GM21786 (cell line): ENCODE measurements around the gene DTNA.

ENCODE experiments used
- ATAC-seq: cut with Tn5 transposase; IDR thresholded peaks from one replicate; pipeline ENCODE4 v1.9.1; 2021; ENCODE audit not compliant: unreplicated experiment

Gene DTNA

DNA sequence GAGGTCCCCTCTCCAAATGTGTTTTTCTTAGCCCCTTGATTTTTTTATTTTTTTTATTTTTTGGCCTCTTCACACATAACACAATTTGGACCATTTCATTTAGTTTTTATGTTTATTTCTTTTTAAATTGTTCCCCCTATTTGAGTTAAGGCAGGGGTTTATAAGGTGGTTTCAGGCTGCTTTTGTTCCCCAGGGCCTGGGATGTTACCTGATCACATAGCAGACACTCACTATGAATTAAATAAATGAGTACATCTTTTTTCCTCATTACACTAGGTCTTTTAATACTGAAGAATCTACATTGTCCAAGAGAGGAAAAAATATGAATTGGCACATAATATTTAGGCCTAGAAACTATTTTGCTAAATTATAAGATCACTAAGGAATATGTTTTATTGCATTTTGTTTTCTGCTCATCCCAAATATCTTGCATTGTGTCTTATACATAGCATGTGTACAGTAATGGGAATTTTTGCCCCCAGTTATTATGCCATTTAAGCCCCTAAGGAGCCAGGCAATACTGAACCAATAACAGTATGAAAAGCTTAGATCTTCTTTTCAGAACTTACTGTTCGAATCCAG is 218.7 kb downstream of the DTNA start:
- ATAC-seq, result no peak

- no peak for ATAC-seq
Measured at GRCh38 chr18:34929336-34929780, 219.3 kb downstream of the DTNA start.

- no peak for ATAC-seq
Measured at GRCh38 chr18:34932363-34932762, 222.3 kb downstream of the DTNA start.

DNA sequence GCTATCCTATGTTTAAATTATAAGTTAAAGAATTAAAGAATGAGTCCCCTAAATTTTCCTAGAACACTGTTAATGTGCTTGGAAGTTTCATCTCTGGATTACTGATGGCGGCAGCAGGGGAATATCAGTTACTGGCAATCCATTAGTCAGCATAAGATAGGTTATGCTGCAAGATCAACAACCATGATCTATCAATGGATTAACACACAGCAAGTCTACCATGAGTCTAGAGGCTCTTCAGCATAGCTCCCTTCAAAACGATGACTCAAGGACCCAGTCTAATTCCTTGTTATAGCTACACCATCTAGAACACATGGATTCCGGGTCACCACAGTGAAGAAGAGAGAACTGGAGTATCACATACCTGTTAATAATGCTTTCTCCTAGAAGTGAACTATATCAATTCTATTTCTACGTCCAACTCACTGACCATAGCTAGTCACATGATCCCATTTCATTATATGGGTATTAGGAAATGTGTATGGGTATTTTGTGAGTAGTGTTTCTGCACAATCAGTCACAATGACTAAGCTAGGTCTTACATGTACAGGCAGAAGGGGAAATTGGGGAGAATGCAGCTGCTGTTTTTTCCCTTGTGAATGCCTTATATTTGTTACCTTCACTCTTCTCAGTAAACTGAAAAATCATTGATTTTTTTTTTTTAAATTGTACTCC is 222.8 kb downstream of the DTNA start:
- no peak for ATAC-seq

DNA sequence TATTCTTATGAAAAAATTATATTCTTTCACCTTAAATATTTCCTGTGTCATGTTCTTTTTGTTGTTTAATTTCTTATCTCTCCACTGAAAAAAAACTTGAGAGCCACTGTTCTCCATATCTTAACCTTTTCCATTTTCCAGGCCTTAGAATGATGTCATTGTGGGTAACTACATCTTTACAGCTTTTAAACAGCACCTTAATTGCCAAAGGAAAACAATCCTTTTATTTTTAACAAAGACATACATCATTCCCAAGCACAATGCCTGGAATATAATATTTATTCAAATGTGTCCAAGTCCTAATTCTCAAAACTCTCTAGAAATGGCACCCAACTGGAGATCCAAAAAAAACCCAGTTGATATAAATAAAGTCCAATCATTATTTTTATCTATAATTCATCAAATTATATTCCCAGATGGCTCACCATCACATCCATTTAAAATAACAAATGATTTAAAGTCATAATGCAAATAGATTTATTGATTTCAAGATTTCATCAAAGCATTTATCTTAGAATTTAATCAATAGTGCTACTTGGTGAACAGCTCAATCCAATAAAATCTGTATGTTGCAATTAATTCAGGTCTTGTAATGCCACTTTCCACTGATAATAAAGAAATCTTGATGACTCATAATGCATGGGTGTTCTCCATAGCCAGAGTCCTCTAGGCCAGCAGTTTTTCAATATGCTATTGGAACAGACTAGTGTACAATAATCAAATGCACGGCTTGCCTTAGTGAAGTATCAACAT is 224.0 kb downstream of the DTNA start:
- no peak for ATAC-seq

DNA sequence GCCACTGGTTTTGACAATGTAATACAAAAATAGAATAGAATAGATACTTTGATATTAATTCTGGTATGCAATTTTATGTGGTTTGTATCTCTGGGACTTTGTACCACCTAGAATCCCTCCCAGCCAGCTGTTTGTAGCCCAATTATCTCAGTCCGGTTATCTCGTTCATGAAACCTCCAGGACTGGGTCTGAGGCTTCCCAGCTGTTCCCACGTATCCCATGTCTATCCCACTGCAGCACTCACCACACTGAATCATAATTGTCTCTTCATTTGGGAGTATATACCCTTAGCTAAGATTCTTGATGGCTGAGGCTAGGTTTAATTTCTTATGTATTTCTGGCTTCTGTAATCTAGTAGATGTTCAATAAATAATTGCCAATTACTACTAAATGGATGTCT is 226.7 kb downstream of the DTNA start:
- ATAC-seq, result no peak

- ATAC-seq, result no peak
Measured at GRCh38 chr18:34938090-34938489, 228.0 kb downstream of the DTNA start.
